RWPE2 (cell line): ENCODE results near the gene ESPL1.
A peak's percentile ranks its signal among the peaks of the same experiment; 100 is the strongest.

Experiments used
- ATAC-seq: fragments of 200-7000 bp; cut with Tn5 transposase; 3 replicates; pipeline ENCODE4 v1.9.1; 2021; ENCODE audit warnings: low read depth
- DNase-seq: peaks from one replicate; pipeline ENCODE4 v3.0.0-alpha.2; 2020; ENCODE audit warnings: low spot score
- H3K27ac ChIP-seq: fragments of 450-650 bp; 2 replicates; pipeline ENCODE4 v1.5.1; 2017; ENCODE audit warnings: mild to moderate bottlenecking; ENCODE audit not compliant: poor library complexity, severe bottlenecking
- H3K27me3 ChIP-seq: fragments of 250-450 bp; sonication (Bioruptor Pico); 2 replicates; pipeline ENCODE4 v1.5.1; 2021; ENCODE audit warnings: mild to moderate bottlenecking, moderate library complexity; ENCODE audit not compliant: insufficient read depth, poor library complexity, severe bottlenecking
- H3K36me3 ChIP-seq: fragments of 250-450 bp; sonication (Bioruptor Pico); 2 replicates; pipeline ENCODE4 v1.5.1; 2020; ENCODE audit warnings: low read depth, mild to moderate bottlenecking, moderate library complexity
- H3K4me1 ChIP-seq: fragments of 250-450 bp; sonication (Bioruptor Pico); 2 replicates; pipeline ENCODE4 v1.5.1; 2021; ENCODE audit warnings: mild to moderate bottlenecking, moderate library complexity; ENCODE audit not compliant: insufficient read depth, poor library complexity, severe bottlenecking
- H3K4me3 ChIP-seq: fragments of 250-450 bp; sonication (Bioruptor Pico); 2 replicates; pipeline ENCODE4 v1.5.1; 2021; ENCODE audit warnings: mild to moderate bottlenecking, moderate library complexity; ENCODE audit not compliant: severe bottlenecking
- H3K9me3 ChIP-seq: fragments of 250-450 bp; sonication (Bioruptor Pico); 2 replicates; pipeline ENCODE4 v1.5.1; 2021; ENCODE audit warnings: mild to moderate bottlenecking, moderate library complexity; ENCODE audit not compliant: severe bottlenecking
- CTCF ChIP-seq: fragments of 450-650 bp; IDR thresholded peaks from one replicate; pipeline ENCODE4 v1.5.1; 2017; ENCODE audit warnings: mild to moderate bottlenecking, moderate library complexity; ENCODE audit not compliant: poor library complexity, severe bottlenecking

Gene ESPL1

GRCh38 chr12:53231671-53231920 lies 36.5 kb upstream of the ESPL1 start:
- DNase-seq: no peak
- Histone ChIP-seq H3K36me3 (peaks cover 7% of the 10 kb centered on the region), H3K27me3 (no peaks in the 10 kb centered on the region), H3K4me1 (peaks cover 28% of the 10 kb centered on the region), H3K27ac (peak overlapping the region; percentile 84), H3K9me3 (no peaks in the 10 kb centered on the region), H3K4me3 (peak overlapping the region; percentile 56)
- peak; percentile 1; the same call in 2 of the 3 replicates for ATAC-seq
- TF ChIP-seq CTCF: no peak

- H3K27ac ChIP-seq: peak within 1 kb of the TSS; percentile 84
- H3K4me3 ChIP-seq: peak within 1 kb of the TSS; percentile 56
- H3K36me3 ChIP-seq: peaks cover 7% of the 10 kb centered on the region
- TF ChIP-seq CTCF: no peak
- no peaks in the 10 kb centered on the region for H3K9me3 ChIP-seq
- H3K27me3 ChIP-seq: no peaks in the 10 kb centered on the region
- no peak for DNase-seq
- ATAC-seq: peak; percentile 62
- H3K4me1 ChIP-seq: peaks cover 28% of the 10 kb centered on the region
These were observed 36.0 kb upstream of the ESPL1 start, which contains the start of gene RARG for GRCh38 chr12:53231921-53232645. Gene RARG, minus strand, starts transcription at chr12:53232209. Its CDS starts 4,664 bp downstream, at chr12:53227545.

GRCh38 chr12:53232646-53233461 lies 35.2 kb upstream of the ESPL1 start:
- peak; percentile 70 for ATAC-seq
- peak overlapping the region; percentile 84 for H3K27ac ChIP-seq

GRCh38 chr12:53233671-53234121 lies 34.4 kb upstream of the ESPL1 start:
- DNase-seq (no peak), ATAC-seq (no peak)
- Histone ChIP-seq H3K27ac (peak overlapping the region; percentile 84), H3K36me3 (peaks cover 7% of the 10 kb centered on the region), H3K9me3 (no peaks in the 10 kb centered on the region), H3K4me1 (peaks cover 28% of the 10 kb centered on the region), H3K4me3 (no peak overlapping the region), H3K27me3 (no peaks in the 10 kb centered on the region)
- TF ChIP-seq CTCF: no peak

More at GRCh38 chr12:53232646-53233461, 35.2 kb upstream of the ESPL1 start:
- H3K9me3 ChIP-seq: no peaks in the 10 kb centered on the region
- no peaks in the 10 kb centered on the region for H3K27me3 ChIP-seq
- no peak for TF ChIP-seq CTCF
- H3K4me1 ChIP-seq: peaks cover 28% of the 10 kb centered on the region
- peaks cover 7% of the 10 kb centered on the region for H3K36me3 ChIP-seq
- no peak for DNase-seq
- peak overlapping the region; percentile 27 for H3K4me3 ChIP-seq
